BE2C (cell line): ENCODE results near the gene PEX11G.

Experiments used
- DNase-seq: peaks from one replicate; pipeline ENCODE4 v3.0.0-alpha.2; 2020
- H3K27me3 ChIP-seq: fragments of 250-450 bp; sonication (Bioruptor Pico); 2 replicates; pipeline ENCODE4 v1.5.1; 2020; ENCODE audit warnings: mild to moderate bottlenecking
- H3K36me3 ChIP-seq: fragments of 250-450 bp; sonication (Bioruptor Pico); 2 replicates; pipeline ENCODE4 v1.5.1; 2020; ENCODE audit warnings: mild to moderate bottlenecking
- H3K4me1 ChIP-seq: fragments of 250-450 bp; sonication (Bioruptor Pico); 2 replicates; pipeline ENCODE4 v1.5.1; 2020
- H3K4me3 ChIP-seq: 2 replicates; pipeline ENCODE4 v1.5.1; 2011; ENCODE audit warnings: low read depth, low read length
- H3K9me3 ChIP-seq: fragments of 250-450 bp; sonication (Bioruptor Pico); 2 replicates; pipeline ENCODE4 v1.5.1; 2020
- CTCF ChIP-seq: IDR thresholded peaks from 2 replicates; pipeline ENCODE4 v1.5.1; 2012; ENCODE audit warnings: mild to moderate bottlenecking, low read depth, low read length

The PEX11G gene

GRCh38 chr19:7500811-7501450 lies 12.1 kb upstream of the PEX11G start:
- Histone ChIP-seq H3K4me1 (0 out of 2 replicates have a peak, but pooled peaks cover 4% of the 10 kb centered on the region), H3K4me3 (peak overlapping the region; percentile 39), H3K9me3 (no peaks in the 10 kb centered on the region), H3K27me3 (no peaks in the 10 kb centered on the region), H3K36me3 (no peaks in the 10 kb centered on the region)
- 0 out of 2 replicates have a peak, but pooled peaks have one; percentile 5 for TF ChIP-seq CTCF
- peak; percentile 83 for DNase-seq

- peak; percentile 56 for TF ChIP-seq CTCF
These were observed 8.5 kb upstream of the PEX11G start for GRCh38 chr19:7497292-7497691.

GRCh38 chr19:7494416-7495098 lies 5.7 kb upstream of the PEX11G start:
- TF ChIP-seq CTCF, result no peak
- no peaks in the 10 kb centered on the region for H3K9me3 ChIP-seq
- DNase-seq, result no peak
- H3K36me3 ChIP-seq, result no peaks in the 10 kb centered on the region
- H3K4me1 ChIP-seq, result peaks cover under 1% of the 10 kb centered on the region
- no peak overlapping the region for H3K4me3 ChIP-seq
- H3K27me3 ChIP-seq, result no peaks in the 10 kb centered on the region

More at GRCh38 chr19:7497292-7497691, 8.5 kb upstream of the PEX11G start:
- Histone ChIP-seq H3K36me3 (no peaks in the 10 kb centered on the region), H3K4me1 (no peaks in the 10 kb centered on the region), H3K4me3 (no peak overlapping the region), H3K9me3 (no peaks in the 10 kb centered on the region), H3K27me3 (no peaks in the 10 kb centered on the region)
- peak; percentile 23 for DNase-seq

- no peak overlapping the region for H3K4me3 ChIP-seq
- H3K9me3 ChIP-seq, result no peaks in the 10 kb centered on the region
- peaks cover 5% of the 10 kb centered on the region for H3K4me1 ChIP-seq
- TF ChIP-seq CTCF, result no peak
- no peaks in the 10 kb centered on the region for H3K27me3 ChIP-seq
- DNase-seq, result no peak
- H3K36me3 ChIP-seq, result no peaks in the 10 kb centered on the region
These were observed 3.7 kb upstream of the PEX11G start for GRCh38 chr19:7492558-7492957.

GRCh38 chr19:7492142-7492541 lies 3.3 kb upstream of the PEX11G start:
- no peak for TF ChIP-seq CTCF
- DNase-seq, result no peak

GRCh38 chr19:7489609-7490044 lies 792 bp upstream of the PEX11G start:
- Histone ChIP-seq H3K9me3 (no peaks in the 10 kb centered on the region), H3K36me3 (no peaks in the 10 kb centered on the region), H3K4me3 (peak overlapping the region; percentile 46), H3K4me1 (peaks cover 5% of the 10 kb centered on the region), H3K27me3 (no peaks in the 10 kb centered on the region)
- no peak for DNase-seq
- TF ChIP-seq CTCF, result no peak

More at GRCh38 chr19:7492142-7492541, 3.3 kb upstream of the PEX11G start:
- Histone ChIP-seq H3K9me3 (no peaks in the 10 kb centered on the region), H3K27me3 (no peaks in the 10 kb centered on the region), H3K4me1 (peaks cover 5% of the 10 kb centered on the region), H3K36me3 (no peaks in the 10 kb centered on the region), H3K4me3 (no peak overlapping the region)
